SKM-1 treated with dmso at 0.1 percent for 144 hours (cell line): ENCODE results near the gene FABP6.
A peak's percentile ranks its signal among the peaks of the same experiment; 100 is the strongest.

ENCODE experiments used
- DNase-seq: peaks from one replicate; lab custom pipeline; 2025; ENCODE audit not compliant: unreplicated experiment; lab: John Stamatoyannopoulos, UW

The FABP6 gene

GRCh38 chr5:160260881-160261815 is 31.8 kb downstream of the FABP6 start:
- DNase-seq, result no peak

GRCh38 chr5:160262151-160263074 is 33.1 kb downstream of the FABP6 start:
- DNase-seq, result no peak

- DNase-seq, result no peak
Measured at GRCh38 chr5:160263326-160263855, 34.1 kb downstream of the FABP6 start.

GRCh38 chr5:160266044-160266443 is 36.7 kb downstream of the FABP6 start:
- DNase-seq, result no peak

GRCh38 chr5:160266752-160267345 is 37.5 kb downstream of the FABP6 start:
- DNase-seq, result no peak

GRCh38 chr5:160268121-160268520 is 38.8 kb downstream of the FABP6 start:
- DNase-seq, result no peak

- peak; percentile 92 for DNase-seq
Measured at GRCh38 chr5:160269017-160269416, 39.7 kb downstream of the FABP6 start.

GRCh38 chr5:160270704-160271103 is 41.4 kb downstream of the FABP6 start:
- no peak for DNase-seq

- DNase-seq, result no peak
Measured at GRCh38 chr5:160271396-160271795, 42.1 kb downstream of the FABP6 start.

GRCh38 chr5:160271836-160272235 is 42.5 kb downstream of the FABP6 start:
- DNase-seq, result no peak

GRCh38 chr5:160272264-160272663 is 43.0 kb downstream of the FABP6 start:
- no peak for DNase-seq

- DNase-seq, result no peak
Measured at GRCh38 chr5:160272889-160273288, 43.6 kb downstream of the FABP6 start.

- DNase-seq, result no peak
Measured at GRCh38 chr5:160274483-160274931, 45.2 kb downstream of the FABP6 start.

- no peak for DNase-seq
Measured at GRCh38 chr5:160278343-160278742, 49.0 kb downstream of the FABP6 start.

- no peak for DNase-seq
Measured at GRCh38 chr5:160280384-160281095, 51.2 kb downstream of the FABP6 start.

- DNase-seq, result no peak
Measured at GRCh38 chr5:160281275-160281674, 52.0 kb downstream of the FABP6 start.

GRCh38 chr5:160284291-160284873 is 55.1 kb downstream of the FABP6 start:
- DNase-seq, result no peak

- peak; percentile 25 for DNase-seq
Measured at GRCh38 chr5:160285316-160285715, 56.0 kb downstream of the FABP6 start.

- DNase-seq, result no peak
Measured at GRCh38 chr5:160286947-160287346, 57.6 kb downstream of the FABP6 start.
